Measurements from ENCODE around the gene LRRFIP2.

- TF ChIP-seq, protein P1, sequence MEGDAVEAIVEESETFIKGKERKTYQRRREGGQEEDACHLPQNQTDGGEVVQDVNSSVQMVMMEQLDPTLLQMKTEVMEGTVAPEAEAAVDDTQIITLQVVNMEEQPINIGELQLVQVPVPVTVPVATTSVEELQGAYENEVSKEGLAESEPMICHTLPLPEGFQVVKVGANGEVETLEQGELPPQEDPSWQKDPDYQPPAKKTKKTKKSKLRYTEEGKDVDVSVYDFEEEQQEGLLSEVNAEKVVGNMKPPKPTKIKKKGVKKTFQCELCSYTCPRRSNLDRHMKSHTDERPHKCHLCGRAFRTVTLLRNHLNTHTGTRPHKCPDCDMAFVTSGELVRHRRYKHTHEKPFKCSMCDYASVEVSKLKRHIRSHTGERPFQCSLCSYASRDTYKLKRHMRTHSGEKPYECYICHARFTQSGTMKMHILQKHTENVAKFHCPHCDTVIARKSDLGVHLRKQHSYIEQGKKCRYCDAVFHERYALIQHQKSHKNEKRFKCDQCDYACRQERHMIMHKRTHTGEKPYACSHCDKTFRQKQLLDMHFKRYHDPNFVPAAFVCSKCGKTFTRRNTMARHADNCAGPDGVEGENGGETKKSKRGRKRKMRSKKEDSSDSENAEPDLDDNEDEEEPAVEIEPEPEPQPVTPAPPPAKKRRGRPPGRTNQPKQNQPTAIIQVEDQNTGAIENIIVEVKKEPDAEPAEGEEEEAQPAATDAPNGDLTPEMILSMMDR (conservative IDR thresholded peaks at IDR 0.05; ENCODE audit: low read depth, low read length) = no peak
- TF ChIP-seq EZH2 (IDR thresholded peaks at IDR 0.05; ENCODE audit: borderline replicate concordance, low read depth, low read length, poor library complexity, severe bottlenecking) = no peak
These were observed 145.3 kb downstream of the LRRFIP2 start for GRCh38 chr3:37029111-37029510.
